Measurements from ENCODE around the gene LMO7. TPM values are rescaled to one million over a fixed set of nuclear protein-coding genes. Genes with fewer than 3 reads are reported as not detected.
A peak's percentile ranks its signal among the peaks of the same experiment; 100 is the strongest.

Gene LMO7
- total RNA-seq, 1 donor from 2014 or later = 12.3 TPM

- Histone ChIP-seq H3K27me3 (ENCODE audit: control insufficient read depth, insufficient read depth, low read length) (no peaks in the 10 kb centered on the region), H3K4me3 (ENCODE audit: low read depth, low read length) (no peak overlapping the region), H3K36me3 (ENCODE audit: control insufficient read depth, insufficient read depth, low read length) (no peaks in the 10 kb centered on the region)
- TF ChIP-seq CTCF (IDR thresholded peaks at IDR 0.05; ENCODE audit: insufficient read depth, low read length, poor library complexity, severe bottlenecking) = no peak
- DNase-seq (ENCODE audit: low read depth) = no peak
Observed at GRCh38 chr13:75770164-75770563, 134.0 kb downstream of the LMO7 start.

- DNase-seq (ENCODE audit: low read depth) = no peak
- TF ChIP-seq CTCF (IDR thresholded peaks at IDR 0.05; ENCODE audit: insufficient read depth, low read length, poor library complexity, severe bottlenecking) = no peak
- H3K27me3 ChIP-seq (ENCODE audit: control insufficient read depth, insufficient read depth, low read length) = no peaks in the 10 kb centered on the region
- H3K4me3 ChIP-seq (ENCODE audit: low read depth, low read length) = no peak overlapping the region
- no peaks in the 10 kb centered on the region for H3K36me3 ChIP-seq (ENCODE audit: control insufficient read depth, insufficient read depth, low read length)
Observed at GRCh38 chr13:75770592-75771011, 134.5 kb downstream of the LMO7 start.

- no peak for TF ChIP-seq CTCF (IDR thresholded peaks at IDR 0.05; ENCODE audit: insufficient read depth, low read length, poor library complexity, severe bottlenecking)
- DNase-seq (ENCODE audit: low read depth) = no peak
- H3K4me3 ChIP-seq (ENCODE audit: low read depth, low read length) = no peak overlapping the region
- H3K27me3 ChIP-seq (ENCODE audit: control insufficient read depth, insufficient read depth, low read length) = no peaks in the 10 kb centered on the region
- no peaks in the 10 kb centered on the region for H3K36me3 ChIP-seq (ENCODE audit: control insufficient read depth, insufficient read depth, low read length)
Observed at GRCh38 chr13:75771226-75771625, 135.1 kb downstream of the LMO7 start.

GRCh38 chr13:75771818-75772217, 135.7 kb downstream of the LMO7 start:
- DNase-seq (ENCODE audit: low read depth) = peak; percentile 69
- H3K36me3 ChIP-seq (ENCODE audit: control insufficient read depth, insufficient read depth, low read length) = no peaks in the 10 kb centered on the region
- no peak overlapping the region for H3K4me3 ChIP-seq (ENCODE audit: low read depth, low read length)
- no peaks in the 10 kb centered on the region for H3K27me3 ChIP-seq (ENCODE audit: control insufficient read depth, insufficient read depth, low read length)
- no peak for TF ChIP-seq CTCF (IDR thresholded peaks at IDR 0.05; ENCODE audit: insufficient read depth, low read length, poor library complexity, severe bottlenecking)

- no peaks in the 10 kb centered on the region for H3K36me3 ChIP-seq (ENCODE audit: control insufficient read depth, insufficient read depth, low read length)
- no peak for TF ChIP-seq CTCF (IDR thresholded peaks at IDR 0.05; ENCODE audit: insufficient read depth, low read length, poor library complexity, severe bottlenecking)
- DNase-seq (ENCODE audit: low read depth) = no peak
Observed at GRCh38 chr13:75774176-75774575, 138.0 kb downstream of the LMO7 start.

GRCh38 chr13:75776550-75776949, 140.4 kb downstream of the LMO7 start:
- TF ChIP-seq CTCF (IDR thresholded peaks at IDR 0.05; ENCODE audit: insufficient read depth, low read length, poor library complexity, severe bottlenecking) = no peak
- no peaks in the 10 kb centered on the region for H3K27me3 ChIP-seq (ENCODE audit: control insufficient read depth, insufficient read depth, low read length)
- H3K4me3 ChIP-seq (ENCODE audit: low read depth, low read length) = no peak overlapping the region
- no peaks in the 10 kb centered on the region for H3K36me3 ChIP-seq (ENCODE audit: control insufficient read depth, insufficient read depth, low read length)
- DNase-seq (ENCODE audit: low read depth) = no peak

More at GRCh38 chr13:75774176-75774575, 138.0 kb downstream of the LMO7 start:
- H3K27me3 ChIP-seq (ENCODE audit: control insufficient read depth, insufficient read depth, low read length) = no peaks in the 10 kb centered on the region
- no peak overlapping the region for H3K4me3 ChIP-seq (ENCODE audit: low read depth, low read length)

Measured in kidney epithelial cell (primary cell).